ENCODE measurements around the gene ZFP28. TPM values are rescaled to one million over a fixed set of nuclear protein-coding genes. Genes with fewer than 3 reads are reported as not detected.

Gene ZFP28
- polyA plus RNA-seq, 3 donors, result 0.31 to 1.1 (median 0.41) TPM

GRCh38 chr19:56596676-56597075, 57.9 kb downstream of the ZFP28 start:
- Mint-ChIP-seq H3K36me3 (peaks cover 23 to 36% of the 10 kb centered on the region in 2 donors), H3K27ac (no peak overlapping the region), H3K4me3 (no peak overlapping the region), H3K27me3 (ENCODE audit: low read depth in 3 of 3) (no peaks in the 10 kb centered on the region), H3K4me1 (peaks cover 14% of the 10 kb centered on the region), H3K9me3 (peaks cover 43 to 71% (median 55%) of the 10 kb centered on the region in 7 donors)
- H3K27me3 ChIP-seq (ENCODE audit: control insufficient read depth in 2 of 2, insufficient read depth in 2 of 2, low read length in 2 of 2), result no peaks in the 10 kb centered on the region
- H3K36me3 ChIP-seq (replicated peaks in 1 of 2; ENCODE audit: control insufficient read depth in 1 of 2, insufficient read depth in 2 of 2, low read length in 2 of 2), result peaks cover 4 to 11% of the 10 kb centered on the region in 2 donors
- no peak overlapping the region for H3K4me3 ChIP-seq (replicated peaks in 1 of 3; ENCODE audit: low read depth in 2 of 3, low read length in 3 of 3)
- peaks cover 47 to 54% of the 10 kb centered on the region in 2 donors for H3K9me3 ChIP-seq (replicated peaks in 1 of 2; ENCODE audit: control insufficient read depth in 1 of 2, insufficient read depth in 1 of 2, low read length in 2 of 2)
- H3K4me2 ChIP-seq (replicated peaks; ENCODE audit: extremely low read depth, low read length, poor library complexity, severe bottlenecking), result no peak overlapping the region
- no CpG with 5 or more reads among the region's 4 CpGs for WGBS (ENCODE audit: insufficient coverage)
- intact Hi-C loops (cut with micrococcal nuclease), result no loop called here
- H3K27ac ChIP-seq (ENCODE audit: low read depth in 1 of 2, low read length in 2 of 2), result no peak overlapping the region
- peaks cover 13 to 17% of the 10 kb centered on the region in 2 donors for H3K4me1 ChIP-seq (ENCODE audit: control insufficient read depth in 1 of 2, insufficient read depth in 2 of 2, low read length in 2 of 2)
- no peak for TF ChIP-seq CTCF (IDR thresholded peaks at IDR 0.05)
- peaks cover 12% of the 10 kb centered on the region for H3K79me2 ChIP-seq (ENCODE audit: insufficient read depth, low read length)
- no peak overlapping the region for H2AFZ ChIP-seq (ENCODE audit: insufficient read depth, low read depth, low read length, poor library complexity, severe bottlenecking)
- H4K20me1 ChIP-seq (ENCODE audit: insufficient read depth, low read length), result no peaks in the 10 kb centered on the region
- DNase-seq, result no peak
- no peak overlapping the region for H3K9ac ChIP-seq (ENCODE audit: insufficient read depth, low read length, poor library complexity, severe bottlenecking)

- peaks cover 6 to 20% of the 10 kb centered on the region in 2 donors for H3K36me3 ChIP-seq (replicated peaks in 1 of 2; ENCODE audit: control insufficient read depth in 1 of 2, insufficient read depth in 2 of 2, low read length in 2 of 2)
- Mint-ChIP-seq H3K4me1 (peaks cover 14% of the 10 kb centered on the region), H3K27ac (no peak overlapping the region), H3K27me3 (ENCODE audit: low read depth in 3 of 3) (no peaks in the 10 kb centered on the region), H3K9me3 (peaks cover 43 to 76% (median 55%) of the 10 kb centered on the region in 7 donors), H3K36me3 (peaks cover 31 to 45% of the 10 kb centered on the region in 2 donors), H3K4me3 (no peak overlapping the region)
- no peaks in the 10 kb centered on the region for H3K27me3 ChIP-seq (ENCODE audit: control insufficient read depth in 2 of 2, insufficient read depth in 2 of 2, low read length in 2 of 2)
- DNase-seq, result no peak
- H3K9me3 ChIP-seq (replicated peaks in 1 of 2; ENCODE audit: control insufficient read depth in 1 of 2, insufficient read depth in 1 of 2, low read length in 2 of 2), result peaks cover 47 to 55% of the 10 kb centered on the region in 2 donors
- no peak for TF ChIP-seq CTCF (IDR thresholded peaks at IDR 0.05)
- H3K79me2 ChIP-seq (ENCODE audit: insufficient read depth, low read length), result peaks cover 12% of the 10 kb centered on the region
- no peak overlapping the region for H3K4me3 ChIP-seq (replicated peaks in 1 of 3; ENCODE audit: low read depth in 2 of 3, low read length in 3 of 3)
- WGBS (ENCODE audit: insufficient coverage), result 100% methylated on average over 2 of the region's 4 CpGs
- H4K20me1 ChIP-seq (ENCODE audit: insufficient read depth, low read length), result no peaks in the 10 kb centered on the region
- no peak overlapping the region for H3K9ac ChIP-seq (ENCODE audit: insufficient read depth, low read length, poor library complexity, severe bottlenecking)
- H3K4me1 ChIP-seq (ENCODE audit: control insufficient read depth in 1 of 2, insufficient read depth in 2 of 2, low read length in 2 of 2), result peaks cover 13 to 17% of the 10 kb centered on the region in 2 donors
- no peak overlapping the region for H3K27ac ChIP-seq (ENCODE audit: low read depth in 1 of 2, low read length in 2 of 2)
- no peak overlapping the region for H2AFZ ChIP-seq (ENCODE audit: insufficient read depth, low read depth, low read length, poor library complexity, severe bottlenecking)
- intact Hi-C loops (cut with micrococcal nuclease), result no loop called here
- H3K4me2 ChIP-seq (replicated peaks; ENCODE audit: extremely low read depth, low read length, poor library complexity, severe bottlenecking), result no peak overlapping the region
These were observed 58.9 kb downstream of the ZFP28 start for GRCh38 chr19:56597696-56598095.
